ENCODE results near the gene ARHGEF4. TPM values are rescaled to one million over a fixed set of nuclear protein-coding genes. Genes with fewer than 3 reads are reported as not detected.

ARHGEF4 gene
- total RNA-seq, 1 donor from 2014 or later = 11.1 TPM

DNA sequence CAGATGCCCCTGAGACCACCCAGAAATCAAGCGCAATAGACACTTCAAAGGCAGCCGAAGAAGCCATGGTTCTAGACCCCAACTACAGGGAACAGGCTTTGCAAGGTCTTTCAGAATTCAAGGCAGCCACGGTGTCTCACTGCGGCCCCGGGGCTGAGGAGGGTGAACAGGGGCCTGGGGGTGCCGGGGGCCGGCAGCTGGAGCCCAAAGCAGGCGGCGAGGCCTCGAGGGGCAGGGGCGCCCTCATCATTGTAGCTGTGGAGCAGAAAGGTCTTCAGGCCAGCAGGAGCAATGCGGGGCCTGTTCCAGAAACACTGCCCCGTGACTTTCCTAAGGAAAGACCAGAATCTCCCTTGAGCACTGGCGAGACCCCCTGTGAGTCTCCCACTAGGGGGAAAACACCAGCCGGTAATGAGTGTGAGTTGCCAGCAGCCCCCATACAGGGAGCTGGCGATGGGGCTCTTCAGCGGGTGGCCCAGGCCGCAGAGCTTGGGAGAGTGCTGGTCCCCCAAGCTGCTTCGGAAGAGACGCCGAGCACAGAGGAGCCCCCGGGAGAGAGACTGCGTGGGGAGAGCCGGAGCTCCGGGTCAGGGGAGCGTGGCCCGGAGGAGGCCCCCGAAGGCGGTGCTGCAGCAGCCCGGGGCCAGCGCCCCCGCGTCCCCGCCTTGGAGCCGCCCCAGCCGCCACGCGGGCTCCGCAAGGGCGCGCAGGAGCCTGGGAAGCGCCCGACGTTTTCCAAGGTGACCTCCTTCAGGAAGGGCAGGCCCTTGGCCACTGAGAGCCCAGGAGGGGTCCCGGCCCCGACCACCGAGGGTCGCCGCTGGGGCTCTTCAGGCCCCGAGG is 79.1 kb downstream of the ARHGEF4 start:
- no peaks in the 10 kb centered on the region for H3K9me3 ChIP-seq
- H3K4me3 ChIP-seq = no peak overlapping the region
- no peaks in the 10 kb centered on the region for H3K4me1 ChIP-seq
- DNase-seq (no peak), ATAC-seq (no peak)
- TF ChIP-seq, protein P1, sequence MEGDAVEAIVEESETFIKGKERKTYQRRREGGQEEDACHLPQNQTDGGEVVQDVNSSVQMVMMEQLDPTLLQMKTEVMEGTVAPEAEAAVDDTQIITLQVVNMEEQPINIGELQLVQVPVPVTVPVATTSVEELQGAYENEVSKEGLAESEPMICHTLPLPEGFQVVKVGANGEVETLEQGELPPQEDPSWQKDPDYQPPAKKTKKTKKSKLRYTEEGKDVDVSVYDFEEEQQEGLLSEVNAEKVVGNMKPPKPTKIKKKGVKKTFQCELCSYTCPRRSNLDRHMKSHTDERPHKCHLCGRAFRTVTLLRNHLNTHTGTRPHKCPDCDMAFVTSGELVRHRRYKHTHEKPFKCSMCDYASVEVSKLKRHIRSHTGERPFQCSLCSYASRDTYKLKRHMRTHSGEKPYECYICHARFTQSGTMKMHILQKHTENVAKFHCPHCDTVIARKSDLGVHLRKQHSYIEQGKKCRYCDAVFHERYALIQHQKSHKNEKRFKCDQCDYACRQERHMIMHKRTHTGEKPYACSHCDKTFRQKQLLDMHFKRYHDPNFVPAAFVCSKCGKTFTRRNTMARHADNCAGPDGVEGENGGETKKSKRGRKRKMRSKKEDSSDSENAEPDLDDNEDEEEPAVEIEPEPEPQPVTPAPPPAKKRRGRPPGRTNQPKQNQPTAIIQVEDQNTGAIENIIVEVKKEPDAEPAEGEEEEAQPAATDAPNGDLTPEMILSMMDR (IDR thresholded peaks at IDR 0.05) = no peak
- H3K27ac ChIP-seq = no peak overlapping the region
- intact Hi-C loops (cut with DNase I) = no loop called here
- H3K27me3 ChIP-seq = peaks cover 32% of the 10 kb centered on the region
- H3K36me3 ChIP-seq = no peaks in the 10 kb centered on the region

DNA sequence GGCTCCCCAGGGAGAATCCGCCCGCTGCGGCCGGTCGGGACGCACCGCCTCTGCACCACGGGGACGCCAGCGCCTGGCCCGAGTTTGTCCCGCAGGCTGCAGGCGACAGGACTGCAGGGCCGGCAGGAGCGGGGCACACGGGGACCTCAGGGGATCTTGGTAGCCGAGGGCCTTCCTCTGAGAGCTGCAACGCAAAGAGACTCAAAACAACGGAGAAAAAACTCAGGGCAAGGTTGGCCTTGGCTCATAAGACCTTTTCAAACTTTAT is 79.7 kb downstream of the ARHGEF4 start:
- no peak overlapping the region for H3K27ac ChIP-seq
- peaks cover 32% of the 10 kb centered on the region for H3K27me3 ChIP-seq
- no peak for ATAC-seq
- no peaks in the 10 kb centered on the region for H3K36me3 ChIP-seq
- intact Hi-C loops (cut with DNase I) = no loop called here
- no peaks in the 10 kb centered on the region for H3K9me3 ChIP-seq
- no peak overlapping the region for H3K4me3 ChIP-seq
- no peak for DNase-seq
- TF ChIP-seq, protein P1 (IDR thresholded peaks at IDR 0.05) = no peak
- H3K4me1 ChIP-seq = no peaks in the 10 kb centered on the region

DNA sequence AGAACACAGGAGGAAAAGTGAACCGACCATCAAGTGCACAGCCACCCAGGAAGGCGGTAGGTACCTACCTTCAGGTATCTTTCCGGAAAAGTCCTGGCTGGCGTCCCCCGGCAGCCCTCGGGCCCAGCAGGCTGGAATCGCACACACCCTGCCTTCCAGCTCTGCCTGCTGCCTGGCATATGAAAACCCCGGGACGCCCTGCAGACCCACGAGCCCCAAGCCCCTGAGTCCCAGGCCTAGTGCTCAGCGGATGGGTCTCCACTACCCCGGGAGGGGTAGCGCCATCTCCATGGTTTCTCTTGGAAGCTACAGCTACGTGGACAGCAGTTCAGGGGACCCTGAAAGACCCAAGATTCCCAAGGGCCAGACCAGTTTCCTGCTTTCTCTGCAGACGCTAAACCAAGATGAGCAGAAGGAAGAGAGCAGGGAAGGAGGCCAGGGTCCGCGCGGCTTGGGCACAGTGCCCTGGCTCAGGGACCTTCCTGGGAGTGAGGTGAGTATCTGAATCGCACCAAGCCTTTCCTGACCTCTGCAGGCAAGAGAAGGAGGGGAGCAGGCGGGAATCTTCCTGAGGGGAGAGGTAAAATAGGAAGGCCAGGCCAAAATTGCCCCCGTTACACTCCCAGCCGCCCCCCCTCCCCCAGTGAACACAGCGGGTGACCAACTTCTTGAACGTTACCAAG is 80.4 kb downstream of the ARHGEF4 start:
- intact Hi-C loops (cut with DNase I) = no loop called here
- DNase-seq = no peak
- TF ChIP-seq, protein P1 (IDR thresholded peaks at IDR 0.05) = no peak

DNA sequence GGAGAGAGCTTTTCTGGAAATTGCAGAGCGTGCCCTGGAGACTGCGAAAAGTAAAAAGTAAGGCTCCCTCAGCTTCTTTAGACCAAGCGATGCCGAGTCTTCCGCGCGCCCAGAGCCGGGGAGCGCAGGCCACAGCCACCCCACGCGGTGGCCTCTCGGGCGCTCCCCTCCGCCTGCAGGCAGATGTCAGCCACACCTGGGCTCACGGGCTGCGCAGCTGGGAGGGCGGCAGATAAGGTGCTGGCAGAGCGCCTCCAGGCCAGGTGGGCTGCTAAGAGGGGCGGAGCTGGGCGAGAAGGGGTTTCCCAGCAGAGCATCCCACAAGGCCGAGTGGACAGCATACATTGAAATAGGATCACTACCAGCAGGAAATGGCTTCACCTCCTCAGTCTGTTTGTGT is 81.7 kb downstream of the ARHGEF4 start:
- no peaks in the 10 kb centered on the region for H3K4me1 ChIP-seq
- peaks cover 32% of the 10 kb centered on the region for H3K27me3 ChIP-seq
- no peak overlapping the region for H3K4me3 ChIP-seq
- H3K27ac ChIP-seq = no peak overlapping the region
- no peaks in the 10 kb centered on the region for H3K9me3 ChIP-seq
- H3K36me3 ChIP-seq = no peaks in the 10 kb centered on the region
- intact Hi-C loops (cut with DNase I) = no loop called here
- ATAC-seq (no peak), DNase-seq (no peak)
- TF ChIP-seq, protein P1 (IDR thresholded peaks at IDR 0.05) = no peak

More for the DNA sequence above, 80.4 kb downstream of the ARHGEF4 start:
- H3K4me1 ChIP-seq = no peaks in the 10 kb centered on the region
- no peak overlapping the region for H3K4me3 ChIP-seq
- no peak overlapping the region for H3K27ac ChIP-seq
- H3K36me3 ChIP-seq = no peaks in the 10 kb centered on the region
- no peak for ATAC-seq
- H3K27me3 ChIP-seq = peaks cover 32% of the 10 kb centered on the region
- no peaks in the 10 kb centered on the region for H3K9me3 ChIP-seq

DNA sequence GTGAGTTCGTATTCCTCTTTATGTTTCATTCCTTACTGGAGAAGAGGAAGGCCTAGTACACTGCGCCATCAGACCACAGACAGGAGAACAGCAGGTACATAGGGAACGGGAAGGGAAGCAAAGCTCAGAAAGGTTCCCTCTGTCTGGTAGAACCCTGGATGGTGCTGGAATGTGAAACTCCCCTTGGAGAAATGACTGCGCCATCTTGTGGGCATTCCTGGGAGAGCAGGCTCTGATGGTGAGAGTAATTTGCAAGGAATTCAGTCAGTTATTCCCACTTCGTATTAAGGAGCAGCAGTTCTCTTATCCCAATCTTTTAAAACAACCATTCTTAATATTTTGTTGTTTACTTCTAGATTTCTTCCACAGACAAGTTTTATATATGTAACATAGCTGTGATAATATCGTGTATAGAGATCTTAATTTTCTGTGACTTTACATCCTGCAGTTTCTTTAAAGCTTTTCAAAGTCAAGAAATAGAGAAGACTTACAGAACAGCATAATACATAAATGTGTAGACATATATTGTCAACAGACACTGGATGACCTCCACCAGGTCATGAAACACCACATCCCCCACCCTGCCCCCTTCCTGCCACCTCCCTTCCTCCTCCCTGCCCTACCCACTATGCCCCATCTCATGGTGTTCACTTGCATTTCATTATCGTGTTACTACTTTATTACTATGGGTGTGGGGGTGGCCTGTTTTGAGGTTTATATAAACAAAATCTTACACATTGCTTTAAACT is 83.9 kb downstream of the ARHGEF4 start:
- Histone ChIP-seq H3K4me3 (no peak overlapping the region), H3K9me3 (no peaks in the 10 kb centered on the region), H3K36me3 (no peaks in the 10 kb centered on the region), H3K4me1 (no peaks in the 10 kb centered on the region), H3K27me3 (peaks cover 22% of the 10 kb centered on the region), H3K27ac (no peak overlapping the region)
- ATAC-seq (peak; percentile 84), DNase-seq (no peak)
- TF ChIP-seq, protein P1 (IDR thresholded peaks at IDR 0.05) = peak; percentile 76
- intact Hi-C loops (cut with DNase I) = no loop called here
